PC-3 (cell line): ENCODE data around the gene POLR2H. TPM values are rescaled to one million over a fixed set of nuclear protein-coding genes. Genes with fewer than 3 reads are reported as not detected.

Source experiments
- ATAC-seq: fragments of 200-7000 bp; cut with Tn5 transposase; 2 replicates; pipeline ENCODE4 v1.9.1; 2020; ENCODE audit warnings: mild to moderate bottlenecking, moderate library complexity
- BruUV-seq: library from RNA; stranded (reverse); fragments of 400-500 nt; replicated peaks from 2 replicates; lab custom pipeline; 2021; lab: Mats Ljungman, UMichigan
- CTCF ChIA-PET: fragments of 300-600 bp; sonication (Branson Sonifier 250); formaldehyde crosslinking; loops from one replicate; lab custom pipeline; 2022; ENCODE audit warnings: antibody characterized with exemption; lab: Charles Lee
- POLR2A ChIA-PET: fragments of 300-600 bp; sonication (Branson Sonifier 250); formaldehyde crosslinking; loops from one replicate; lab custom pipeline; 2022; ENCODE audit warnings: antibody characterized with exemption; ENCODE audit not compliant: unreplicated experiment; lab: Charles Lee
- DNase-seq: peaks from one replicate; pipeline ENCODE4 v3.0.0-alpha.2; 2015
- H2AFZ ChIP-seq: fragments of 300-600 bp; sonication (generic); 2 replicates; pipeline ENCODE4 v1.6.0; 2016; ENCODE audit warnings: antibody characterized with exemption, low read length
- H3F3A ChIP-seq: fragments of 300-600 bp; sonication (generic); one replicate; pipeline ENCODE4 v1.6.0; 2017; ENCODE audit warnings: antibody characterized with exemption, low read length, control low read depth, mild to moderate bottlenecking; ENCODE audit not compliant: unreplicated experiment
- H3K27ac ChIP-seq: fragments of 300-600 bp; sonication (generic); 2 replicates; pipeline ENCODE4 v1.5.1; 2016; ENCODE audit warnings: mild to moderate bottlenecking, low read length
- H3K27me3 ChIP-seq: fragments of 300-600 bp; sonication (generic); 2 replicates; pipeline ENCODE4 v1.6.1; 2016; ENCODE audit warnings: low read length, mixed read lengths
- H3K36me3 ChIP-seq: fragments of 300-600 bp; sonication (generic); 2 replicates; pipeline ENCODE4 v1.6.1; 2016; ENCODE audit warnings: low read depth, mixed run types, low read length, mixed read lengths
- H3K4me1 ChIP-seq: fragments of 300-600 bp; sonication (generic); 2 replicates; pipeline ENCODE4 v1.5.1; 2016; ENCODE audit warnings: low read length; ENCODE audit not compliant: insufficient read depth
- H3K4me2 ChIP-seq: fragments of 300-600 bp; sonication (generic); 2 replicates; pipeline ENCODE4 v1.6.0; 2016; ENCODE audit warnings: low read length
- H3K4me3 ChIP-seq: fragments of 300-600 bp; sonication (generic); 2 replicates; pipeline ENCODE4 v1.5.1; 2016; ENCODE audit warnings: mild to moderate bottlenecking, low read length, mixed read lengths
- H3K79me2 ChIP-seq: fragments of 300-600 bp; sonication (generic); 2 replicates; pipeline ENCODE4 v1.6.1; 2017; ENCODE audit warnings: low read length, mixed read lengths
- H3K9ac ChIP-seq: fragments of 300-600 bp; sonication (generic); 2 replicates; pipeline ENCODE4 v1.6.0; 2016; ENCODE audit warnings: mild to moderate bottlenecking, low read length
- H3K9me2 ChIP-seq: fragments of 300-600 bp; sonication (generic); replicated peaks from 2 replicates; pipeline ENCODE4 v1.6.1; 2016; ENCODE audit warnings: mixed run types, low read length, mixed read lengths
- H3K9me3 ChIP-seq: fragments of 300-600 bp; sonication (generic); 2 replicates; pipeline ENCODE4 v1.6.1; 2016; ENCODE audit warnings: low read length, mixed read lengths
- H4K20me1 ChIP-seq: fragments of 300-600 bp; sonication (generic); 2 replicates; pipeline ENCODE4 v1.6.1; 2016; ENCODE audit warnings: low read length, mixed read lengths
- EZH2 ChIP-seq: fragments of 300-600 bp; sonication (generic); IDR thresholded peaks from one replicate; pipeline ENCODE4 v1.6.1; 2017; ENCODE audit warnings: antibody characterized with exemption, mild to moderate bottlenecking, low read length; ENCODE audit not compliant: unreplicated experiment
- EZH2phosphoT487 ChIP-seq: fragments of 300-600 bp; sonication (generic); IDR thresholded peaks from 2 replicates; pipeline ENCODE4 v1.6.1; 2018; ENCODE audit warnings: mild to moderate bottlenecking, antibody characterized with exemption, low read length, borderline replicate concordance
- intact Hi-C: fragments of 100-400 bp; cut with micrococcal nuclease; formaldehyde crosslinking; loops from 2 replicates; pipeline ENCODE4 v1.9.0; 2023
- total RNA-seq: library from RNA; depleted of rRNA; stranded (reverse); fragments of >200 nt; gene quantifications from 2 replicates; pipeline ENCODE4 v1.2.3, GENCODE V29; 2014
- TF ChIP-seq, protein P1 (sequence below): fragments of 300-600 bp; sonication (generic); conservative IDR thresholded peaks from 2 replicates; pipeline ENCODE4 v1.5.1; 2017; ENCODE audit warnings: antibody characterized with exemption, low read depth, mild to moderate bottlenecking, low read length

POLR2H gene
- total RNA-seq, 1 experiment from 2014 or later = 193 TPM

DNA sequence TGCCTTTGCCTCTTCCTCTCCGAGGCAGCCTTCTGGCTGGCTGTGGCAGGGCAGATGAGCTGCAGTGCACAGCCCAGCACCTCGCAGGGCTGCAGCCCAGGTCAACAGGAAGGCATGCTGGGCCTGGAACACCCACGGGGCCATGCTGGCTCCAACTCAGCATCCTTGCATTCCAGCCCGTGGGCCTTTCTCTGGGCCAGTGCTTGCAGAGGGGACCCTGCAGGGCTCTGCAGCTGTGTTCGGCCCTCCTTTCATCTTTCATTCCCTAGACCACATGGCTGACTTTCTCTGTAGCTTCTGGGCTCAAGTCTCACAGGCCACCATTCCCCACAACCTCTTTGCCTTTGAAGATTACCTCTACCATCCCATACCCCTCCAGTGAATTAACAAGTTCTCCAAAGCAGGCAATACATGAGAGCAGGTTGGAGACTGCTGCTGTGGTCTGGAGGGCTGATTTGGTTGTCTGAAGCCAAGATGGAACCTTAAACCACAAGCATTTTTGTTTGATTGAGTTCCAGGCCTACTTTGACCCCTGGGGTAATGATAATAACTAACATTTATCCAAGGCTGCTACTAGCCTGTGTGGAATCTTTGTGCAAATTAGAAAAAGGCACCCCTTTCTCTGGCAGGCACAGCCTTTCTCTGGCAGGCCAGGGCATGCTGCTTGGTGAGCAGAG is 18.2 kb upstream of the POLR2H start:
- H2AFZ ChIP-seq = no peak overlapping the region
- no peaks in the 10 kb centered on the region for H3K9me2 ChIP-seq
- H3K27ac ChIP-seq = no peak overlapping the region
- no peak overlapping the region for H3K4me3 ChIP-seq
- ChIA-PET CTCF (no interaction called here), POLR2A (no interaction called here)
- H3K27me3 ChIP-seq = no peaks in the 10 kb centered on the region
- H3K9ac ChIP-seq = no peak overlapping the region
- TF ChIP-seq EZH2 (no peak), EZH2phosphoT487 (no peak)
- TF ChIP-seq, protein P1, sequence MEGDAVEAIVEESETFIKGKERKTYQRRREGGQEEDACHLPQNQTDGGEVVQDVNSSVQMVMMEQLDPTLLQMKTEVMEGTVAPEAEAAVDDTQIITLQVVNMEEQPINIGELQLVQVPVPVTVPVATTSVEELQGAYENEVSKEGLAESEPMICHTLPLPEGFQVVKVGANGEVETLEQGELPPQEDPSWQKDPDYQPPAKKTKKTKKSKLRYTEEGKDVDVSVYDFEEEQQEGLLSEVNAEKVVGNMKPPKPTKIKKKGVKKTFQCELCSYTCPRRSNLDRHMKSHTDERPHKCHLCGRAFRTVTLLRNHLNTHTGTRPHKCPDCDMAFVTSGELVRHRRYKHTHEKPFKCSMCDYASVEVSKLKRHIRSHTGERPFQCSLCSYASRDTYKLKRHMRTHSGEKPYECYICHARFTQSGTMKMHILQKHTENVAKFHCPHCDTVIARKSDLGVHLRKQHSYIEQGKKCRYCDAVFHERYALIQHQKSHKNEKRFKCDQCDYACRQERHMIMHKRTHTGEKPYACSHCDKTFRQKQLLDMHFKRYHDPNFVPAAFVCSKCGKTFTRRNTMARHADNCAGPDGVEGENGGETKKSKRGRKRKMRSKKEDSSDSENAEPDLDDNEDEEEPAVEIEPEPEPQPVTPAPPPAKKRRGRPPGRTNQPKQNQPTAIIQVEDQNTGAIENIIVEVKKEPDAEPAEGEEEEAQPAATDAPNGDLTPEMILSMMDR = no peak
- no TSS peak for BruUV-seq
- intact Hi-C loops = no loop called here
- H3K36me3 ChIP-seq = no peaks in the 10 kb centered on the region
- peaks cover 1% of the 10 kb centered on the region; the same call in 1 of the 2 replicates for H3K79me2 ChIP-seq
- ATAC-seq (no peak), DNase-seq (no peak)
- no peak overlapping the region for H3K4me2 ChIP-seq
- no peaks in the 10 kb centered on the region for H4K20me1 ChIP-seq
- no peaks in the 10 kb centered on the region for H3K9me3 ChIP-seq
- peaks cover 3% of the 10 kb centered on the region; the same call in 1 of the 2 replicates for H3K4me1 ChIP-seq
- H3F3A ChIP-seq = no peaks in the 10 kb centered on the region

DNA sequence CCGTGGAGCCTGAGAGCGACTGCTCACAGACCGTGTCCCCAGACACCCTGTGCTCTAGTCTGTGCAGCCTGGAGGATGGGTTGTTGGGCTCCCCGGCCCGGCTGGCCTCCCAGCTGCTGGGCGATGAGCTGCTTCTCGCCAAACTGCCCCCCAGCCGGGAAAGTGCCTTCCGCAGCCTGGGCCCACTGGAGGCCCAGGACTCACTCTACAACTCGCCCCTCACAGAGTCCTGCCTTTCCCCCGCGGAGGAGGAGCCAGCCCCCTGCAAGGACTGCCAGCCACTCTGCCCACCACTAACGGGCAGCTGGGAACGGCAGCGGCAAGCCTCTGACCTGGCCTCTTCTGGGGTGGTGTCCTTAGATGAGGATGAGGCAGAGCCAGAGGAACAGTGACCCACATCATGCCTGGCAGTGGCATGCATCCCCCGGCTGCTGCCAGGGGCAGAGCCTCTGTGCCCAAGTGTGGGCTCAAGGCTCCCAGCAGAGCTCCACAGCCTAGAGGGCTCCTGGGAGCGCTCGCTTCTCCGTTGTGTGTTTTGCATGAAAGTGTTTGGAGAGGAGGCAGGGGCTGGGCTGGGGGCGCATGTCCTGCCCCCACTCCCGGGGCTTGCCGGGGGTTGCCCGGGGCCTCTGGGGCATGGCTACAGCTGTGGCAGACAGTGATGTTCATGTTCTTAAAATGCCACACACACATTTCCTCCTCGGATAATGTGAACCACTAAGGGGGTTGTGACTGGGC is 16.8 kb upstream of the POLR2H start:
- Histone ChIP-seq H3K4me1 (peaks cover 3% of the 10 kb centered on the region; the same call in 1 of the 2 replicates), H3K9me2 (no peaks in the 10 kb centered on the region), H3K27ac (no peak overlapping the region), H3K9me3 (no peaks in the 10 kb centered on the region), H3F3A (no peaks in the 10 kb centered on the region), H3K79me2 (no peaks in the 10 kb centered on the region), H3K27me3 (no peaks in the 10 kb centered on the region), H3K4me2 (no peak overlapping the region), H3K9ac (no peak overlapping the region), H2AFZ (no peak overlapping the region), H3K36me3 (no peaks in the 10 kb centered on the region), H4K20me1 (no peaks in the 10 kb centered on the region), H3K4me3 (no peak overlapping the region)
- ChIA-PET POLR2A (no interaction called here), CTCF (interaction anchor here (1.0 kb wide), 2 partner anchors 25 to 27 kb away, joined by 3 to 5 read pairs; no protein-coding TSS in a partner anchor)
- intact Hi-C loops = loop anchor here (1.0 to 5.0 kb wide), 2 partner anchors 18 to 32 kb away; partner anchors contain the start of gene EIF4G1
- no TSS peak for BruUV-seq
- TF ChIP-seq, protein P1 = no peak
- TF ChIP-seq EZH2phosphoT487 (no peak), EZH2 (no peak)
- DNase-seq (no peak), ATAC-seq (no peak)
